Fibroblast of the aortic adventitia (primary cell): ENCODE results near the gene SLC10A6. TPM values are rescaled to one million over a fixed set of nuclear protein-coding genes. Genes with fewer than 3 reads are reported as not detected.

ENCODE experiments used
- DNase-seq: peaks from one replicate; pipeline ENCODE4 v3.0.0-alpha.2; 2010; ENCODE audit warnings: low read depth
- H3K4me3 ChIP-seq: 2 replicates; pipeline ENCODE4 v1.5.1; 2011; ENCODE audit warnings: low read depth, mild to moderate bottlenecking, control low read depth, low read length, moderate library complexity
- total RNA-seq: library from RNA; depleted of rRNA; stranded (reverse); fragments of >200 nt; gene quantifications from 2 replicates; pipeline ENCODE4 v1.2.3, GENCODE V29; 2012; ENCODE audit warnings: low replicate concordance
- TF ChIP-seq, protein P1 (sequence below): IDR thresholded peaks from 2 replicates; pipeline ENCODE4 v1.5.1; 2011; ENCODE audit warnings: mild to moderate bottlenecking, low read length, control low read depth, inconsistent platforms; ENCODE audit not compliant: insufficient read depth

The SLC10A6 gene
- total RNA-seq, 1 donor = 0.18 TPM

DNA sequence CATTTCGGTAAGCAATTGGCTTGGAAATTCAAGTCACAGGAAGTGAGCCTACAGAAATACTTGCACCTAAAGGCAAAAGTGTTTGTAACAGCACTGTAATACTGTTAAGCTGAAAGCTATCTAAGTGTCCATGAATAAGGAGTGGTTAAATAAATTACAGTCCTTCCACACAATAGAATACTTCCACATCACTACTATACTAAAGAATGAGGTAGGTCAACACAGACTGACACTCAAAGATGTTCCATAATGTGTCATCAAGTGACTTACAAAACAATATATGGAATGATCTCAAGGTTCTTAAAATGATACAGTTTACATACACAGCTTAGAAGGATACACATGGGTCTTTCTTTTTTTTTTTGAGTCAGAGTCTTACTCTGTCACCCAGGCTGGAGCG, 27.0 kb downstream of the SLC10A6 start:
- H3K4me3 ChIP-seq = no peak overlapping the region
- DNase-seq = no peak
- TF ChIP-seq, protein P1, sequence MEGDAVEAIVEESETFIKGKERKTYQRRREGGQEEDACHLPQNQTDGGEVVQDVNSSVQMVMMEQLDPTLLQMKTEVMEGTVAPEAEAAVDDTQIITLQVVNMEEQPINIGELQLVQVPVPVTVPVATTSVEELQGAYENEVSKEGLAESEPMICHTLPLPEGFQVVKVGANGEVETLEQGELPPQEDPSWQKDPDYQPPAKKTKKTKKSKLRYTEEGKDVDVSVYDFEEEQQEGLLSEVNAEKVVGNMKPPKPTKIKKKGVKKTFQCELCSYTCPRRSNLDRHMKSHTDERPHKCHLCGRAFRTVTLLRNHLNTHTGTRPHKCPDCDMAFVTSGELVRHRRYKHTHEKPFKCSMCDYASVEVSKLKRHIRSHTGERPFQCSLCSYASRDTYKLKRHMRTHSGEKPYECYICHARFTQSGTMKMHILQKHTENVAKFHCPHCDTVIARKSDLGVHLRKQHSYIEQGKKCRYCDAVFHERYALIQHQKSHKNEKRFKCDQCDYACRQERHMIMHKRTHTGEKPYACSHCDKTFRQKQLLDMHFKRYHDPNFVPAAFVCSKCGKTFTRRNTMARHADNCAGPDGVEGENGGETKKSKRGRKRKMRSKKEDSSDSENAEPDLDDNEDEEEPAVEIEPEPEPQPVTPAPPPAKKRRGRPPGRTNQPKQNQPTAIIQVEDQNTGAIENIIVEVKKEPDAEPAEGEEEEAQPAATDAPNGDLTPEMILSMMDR = no peak

DNA sequence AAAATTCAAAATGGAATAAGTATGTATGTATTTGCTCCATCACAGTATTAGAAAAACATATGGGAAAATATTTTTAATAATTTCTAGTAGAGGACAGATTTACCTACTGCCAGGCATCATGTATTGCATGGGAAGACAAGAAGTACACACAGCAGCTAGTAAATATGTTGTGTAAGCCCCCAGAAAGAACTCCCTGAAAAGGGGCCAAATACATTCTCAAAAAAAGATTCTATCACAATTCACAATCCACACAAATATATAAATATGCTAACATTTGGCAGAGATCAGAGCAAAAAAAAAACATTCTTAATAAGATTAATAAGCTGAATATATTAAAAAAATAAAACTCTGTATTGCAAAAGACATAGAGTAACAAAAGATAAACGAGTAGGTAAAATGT, 28.0 kb downstream of the SLC10A6 start:
- DNase-seq = no peak
- H3K4me3 ChIP-seq = no peak overlapping the region
- TF ChIP-seq, protein P1 = no peak

DNA sequence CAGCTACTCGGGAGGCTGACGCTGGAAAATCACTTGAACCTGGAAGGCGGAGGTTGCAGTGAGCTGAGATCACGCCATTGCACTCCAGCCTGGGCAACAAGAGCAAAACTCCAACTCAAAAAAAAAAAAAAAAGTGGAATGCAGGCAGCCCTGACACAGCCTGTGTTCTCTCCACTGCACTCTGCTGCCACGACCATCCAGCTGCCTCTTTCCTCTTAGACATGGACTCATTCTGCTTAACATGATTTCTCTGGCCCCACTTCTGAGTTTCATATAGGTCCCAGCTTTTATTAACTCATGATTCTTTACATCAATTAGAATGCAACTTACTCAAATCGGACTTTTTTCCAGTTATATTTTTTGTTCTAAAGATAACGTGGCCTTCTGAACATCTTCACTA, 29.6 kb downstream of the SLC10A6 start:
- no peak for DNase-seq
- H3K4me3 ChIP-seq = no peak overlapping the region
- TF ChIP-seq, protein P1 = no peak

DNA sequence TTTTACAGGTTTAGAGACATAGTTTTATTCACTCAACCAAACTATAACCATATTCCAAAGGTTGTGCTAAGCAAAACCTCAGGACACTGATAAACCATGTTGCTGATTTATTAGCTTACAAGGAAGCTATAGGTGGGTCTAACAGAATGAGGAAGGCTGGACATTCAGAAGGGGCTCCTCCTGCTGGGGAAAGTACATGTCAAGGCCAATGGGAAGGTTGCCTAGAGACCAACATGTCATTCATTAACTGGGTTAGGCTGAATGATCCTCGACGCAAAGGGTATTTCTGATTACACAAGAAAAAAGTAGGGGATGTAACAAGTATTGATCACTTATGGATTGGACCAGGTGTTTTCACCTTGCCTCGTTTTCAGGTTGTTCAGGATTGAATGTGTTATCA, 30.3 kb downstream of the SLC10A6 start:
- TF ChIP-seq, protein P1 = no peak
- no peak overlapping the region for H3K4me3 ChIP-seq
- DNase-seq = no peak

DNA sequence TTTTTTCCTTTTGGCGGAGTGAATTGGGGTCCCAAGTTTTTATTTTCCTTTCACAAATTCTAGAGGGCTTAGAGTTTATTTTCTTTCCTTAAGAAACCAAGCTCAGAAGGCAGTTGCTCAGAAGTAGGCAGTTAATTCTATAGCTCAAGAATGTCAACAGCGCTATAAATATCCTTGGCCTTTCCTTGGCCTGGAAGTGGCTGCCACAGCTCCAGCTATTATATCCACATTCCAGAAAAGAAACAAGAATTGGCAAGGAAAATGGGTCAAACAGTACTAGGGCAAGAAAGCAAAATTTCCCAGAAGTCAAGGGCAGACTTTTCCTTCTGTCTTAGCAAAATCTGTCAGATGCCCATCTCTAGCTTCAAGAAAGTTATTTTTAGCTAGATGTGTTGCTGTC, 31.0 kb downstream of the SLC10A6 start:
- peak; percentile 43 for DNase-seq

DNA sequence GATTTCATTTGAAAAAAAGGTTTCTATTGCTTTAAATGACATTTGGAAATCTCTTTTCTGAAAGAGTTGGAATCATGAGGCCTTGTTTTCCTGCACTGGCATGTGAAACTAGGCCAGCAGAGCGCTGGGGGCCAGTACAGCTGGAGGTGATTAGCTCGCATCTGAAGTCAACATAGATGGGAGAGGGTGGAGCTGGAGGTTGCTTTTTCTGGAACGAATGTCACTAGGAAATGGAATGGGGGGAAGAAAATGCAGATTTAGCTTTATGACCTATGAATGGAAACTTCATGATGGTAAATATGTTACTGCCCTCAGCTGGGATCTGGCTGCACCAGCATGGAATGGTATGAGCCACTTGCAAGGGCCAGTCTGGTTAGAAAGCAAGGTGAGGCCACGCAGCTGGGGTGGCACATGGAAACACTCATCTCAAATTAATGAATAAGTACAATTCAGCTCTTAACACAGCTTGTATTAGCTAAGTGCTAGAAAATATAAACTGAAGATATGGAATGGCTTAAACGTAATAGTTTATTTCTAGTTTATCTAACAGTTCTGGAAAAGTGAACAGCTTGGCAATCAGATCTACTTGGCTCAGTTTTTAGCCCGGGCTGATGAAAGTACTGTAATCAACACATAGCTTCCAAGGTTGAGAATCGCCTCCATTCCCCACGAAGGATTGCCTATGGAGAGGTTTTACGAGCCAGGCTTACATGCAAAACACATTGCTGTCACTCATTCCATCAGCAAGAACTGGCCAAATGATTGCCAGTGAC, 32.5 kb downstream of the SLC10A6 start:
- no peak overlapping the region for H3K4me3 ChIP-seq
- peak; percentile 88 for DNase-seq
- TF ChIP-seq, protein P1 = no peak

More for the DNA sequence above, 31.0 kb downstream of the SLC10A6 start:
- TF ChIP-seq, protein P1 = no peak
- H3K4me3 ChIP-seq = no peak overlapping the region

DNA sequence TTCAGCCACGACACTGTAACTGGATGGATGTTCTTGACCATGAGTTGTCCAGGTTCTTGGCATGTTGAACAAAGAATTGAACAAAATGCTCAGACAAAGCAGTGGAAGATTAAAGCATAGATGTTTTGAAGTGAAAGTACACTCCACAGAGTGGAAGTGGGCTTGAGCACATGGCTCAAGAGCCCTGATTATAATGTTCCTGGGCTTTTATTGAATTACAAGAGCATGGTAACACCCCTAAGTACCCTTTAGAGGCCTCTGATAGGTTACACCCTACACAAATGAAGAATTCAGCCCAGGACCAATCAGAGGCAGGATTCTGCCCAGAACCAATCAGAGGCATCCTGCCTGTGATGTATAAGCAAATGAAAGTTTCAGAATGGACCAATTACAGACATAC, 33.5 kb downstream of the SLC10A6 start:
- H3K4me3 ChIP-seq = no peak overlapping the region
- DNase-seq = no peak
- TF ChIP-seq, protein P1 = no peak
